ENCODE measurements around the gene OLFML2B.
A peak's percentile ranks its signal among the peaks of the same experiment; 100 is the strongest.

The OLFML2B gene

DNA sequence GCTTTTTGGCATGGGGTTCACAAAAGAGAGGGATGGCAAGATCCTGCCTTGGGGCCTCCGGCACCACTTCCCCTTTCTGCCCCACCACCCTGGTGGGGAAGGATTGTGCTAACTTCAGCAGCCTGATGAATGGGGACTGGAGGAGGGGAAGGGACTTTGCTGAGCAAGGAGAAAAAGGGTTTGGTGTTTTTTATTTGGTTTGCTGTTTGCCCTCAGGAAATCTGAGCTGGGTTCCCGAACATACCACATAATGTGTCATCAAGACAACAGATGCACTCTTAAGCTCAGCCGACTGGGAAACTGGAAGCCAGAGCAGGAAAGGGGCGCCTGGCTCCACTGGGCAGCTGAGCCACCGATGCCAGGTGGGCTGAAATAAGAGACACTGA lies 19.8 kb downstream of the OLFML2B start:
- TF ChIP-seq, protein P1, sequence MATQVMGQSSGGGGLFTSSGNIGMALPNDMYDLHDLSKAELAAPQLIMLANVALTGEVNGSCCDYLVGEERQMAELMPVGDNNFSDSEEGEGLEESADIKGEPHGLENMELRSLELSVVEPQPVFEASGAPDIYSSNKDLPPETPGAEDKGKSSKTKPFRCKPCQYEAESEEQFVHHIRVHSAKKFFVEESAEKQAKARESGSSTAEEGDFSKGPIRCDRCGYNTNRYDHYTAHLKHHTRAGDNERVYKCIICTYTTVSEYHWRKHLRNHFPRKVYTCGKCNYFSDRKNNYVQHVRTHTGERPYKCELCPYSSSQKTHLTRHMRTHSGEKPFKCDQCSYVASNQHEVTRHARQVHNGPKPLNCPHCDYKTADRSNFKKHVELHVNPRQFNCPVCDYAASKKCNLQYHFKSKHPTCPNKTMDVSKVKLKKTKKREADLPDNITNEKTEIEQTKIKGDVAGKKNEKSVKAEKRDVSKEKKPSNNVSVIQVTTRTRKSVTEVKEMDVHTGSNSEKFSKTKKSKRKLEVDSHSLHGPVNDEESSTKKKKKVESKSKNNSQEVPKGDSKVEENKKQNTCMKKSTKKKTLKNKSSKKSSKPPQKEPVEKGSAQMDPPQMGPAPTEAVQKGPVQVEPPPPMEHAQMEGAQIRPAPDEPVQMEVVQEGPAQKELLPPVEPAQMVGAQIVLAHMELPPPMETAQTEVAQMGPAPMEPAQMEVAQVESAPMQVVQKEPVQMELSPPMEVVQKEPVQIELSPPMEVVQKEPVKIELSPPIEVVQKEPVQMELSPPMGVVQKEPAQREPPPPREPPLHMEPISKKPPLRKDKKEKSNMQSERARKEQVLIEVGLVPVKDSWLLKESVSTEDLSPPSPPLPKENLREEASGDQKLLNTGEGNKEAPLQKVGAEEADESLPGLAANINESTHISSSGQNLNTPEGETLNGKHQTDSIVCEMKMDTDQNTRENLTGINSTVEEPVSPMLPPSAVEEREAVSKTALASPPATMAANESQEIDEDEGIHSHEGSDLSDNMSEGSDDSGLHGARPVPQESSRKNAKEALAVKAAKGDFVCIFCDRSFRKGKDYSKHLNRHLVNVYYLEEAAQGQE (IDR thresholded peaks at IDR 0.05; ENCODE audit: insufficient read depth in 1 of 2, low read depth in 2 of 2, low read length in 2 of 2), result no peak
- peak; percentile 32; the same call in 1 of the 2 replicates for TF ChIP-seq SIN3A (IDR thresholded peaks at IDR 0.05; ENCODE audit: borderline replicate concordance, insufficient read depth, low read length)

DNA sequence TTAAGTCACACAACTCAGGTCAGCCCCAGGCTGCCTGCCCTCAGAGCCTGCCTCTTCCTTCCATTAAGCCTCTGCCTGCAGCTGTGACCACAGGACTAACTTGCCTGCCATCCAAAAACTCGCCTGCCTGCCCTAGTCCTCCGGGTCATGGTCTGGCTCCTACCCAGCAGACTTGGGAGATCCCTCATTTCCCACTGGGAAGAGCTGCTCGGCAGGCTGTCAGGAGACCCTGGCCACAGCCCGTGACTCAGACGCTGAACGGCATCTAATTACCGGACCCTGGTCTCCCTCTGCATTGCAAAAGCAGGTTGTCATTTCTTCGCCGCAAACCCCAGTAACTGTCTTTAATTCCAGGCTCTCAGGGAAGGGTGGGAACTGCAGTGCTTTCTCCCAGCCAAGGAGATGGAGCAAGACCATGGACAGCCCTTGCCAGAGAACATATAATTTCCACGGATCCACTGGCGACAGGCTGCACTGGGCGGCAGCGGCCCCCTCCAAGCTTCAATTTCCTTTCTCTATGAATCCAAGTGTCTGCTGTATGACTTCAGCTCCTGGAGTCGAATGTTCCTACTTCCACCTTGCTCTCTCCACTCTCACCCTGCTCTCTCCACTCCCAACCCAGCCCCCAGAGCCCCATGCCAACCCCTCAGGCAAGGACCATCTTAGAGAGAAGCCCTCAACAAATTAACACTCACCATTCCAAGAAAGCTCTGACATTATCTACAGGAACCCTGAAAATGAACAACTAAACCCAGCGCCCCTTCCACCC lies 20.4 kb downstream of the OLFML2B start:
- peak; percentile 29 for TF ChIP-seq FOXP2 (optimal IDR thresholded peaks at IDR 0.05; ENCODE audit: borderline replicate concordance, extremely low read depth, extremely low read length, insufficient read depth)
- TF ChIP-seq POLR2AphosphoS5 (IDR thresholded peaks at IDR 0.05; ENCODE audit: low read depth, low read length), result no peak
- no peak for TF ChIP-seq TAF1 (IDR thresholded peaks at IDR 0.05; ENCODE audit: borderline replicate concordance, insufficient read depth, low read length)
- no peak for TF ChIP-seq SIN3A (IDR thresholded peaks at IDR 0.05; ENCODE audit: borderline replicate concordance, insufficient read depth, low read length)
- TF ChIP-seq, protein P1 (IDR thresholded peaks at IDR 0.05; ENCODE audit: insufficient read depth in 1 of 2, low read depth in 2 of 2, low read length in 2 of 2), result peak; percentile 32 to 63; a peak in 1 of 4 replicates

DNA sequence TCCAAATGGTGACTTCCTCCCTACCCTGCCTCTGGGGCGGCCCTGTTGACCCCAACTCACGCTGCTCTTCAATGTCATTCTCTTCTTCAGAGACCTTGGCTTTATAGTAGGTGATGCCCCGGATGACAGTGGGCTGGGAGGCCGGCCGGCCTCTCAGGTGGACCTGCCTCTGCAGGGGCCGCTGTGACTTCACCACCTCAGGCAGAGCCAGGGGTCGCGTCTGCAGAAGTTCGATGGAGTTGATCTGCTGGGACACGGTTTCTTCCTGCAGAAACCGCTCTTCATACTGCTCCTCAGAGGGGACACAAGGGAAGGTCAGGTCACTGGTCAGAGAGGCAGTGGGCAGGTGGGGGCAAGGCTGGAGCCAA lies 23.6 kb downstream of the OLFML2B start:
- TF ChIP-seq SIN3A (IDR thresholded peaks at IDR 0.05; ENCODE audit: borderline replicate concordance, insufficient read depth, low read length) (no peak), TAF1 (IDR thresholded peaks at IDR 0.05; ENCODE audit: borderline replicate concordance, insufficient read depth, low read length) (no peak)

DNA sequence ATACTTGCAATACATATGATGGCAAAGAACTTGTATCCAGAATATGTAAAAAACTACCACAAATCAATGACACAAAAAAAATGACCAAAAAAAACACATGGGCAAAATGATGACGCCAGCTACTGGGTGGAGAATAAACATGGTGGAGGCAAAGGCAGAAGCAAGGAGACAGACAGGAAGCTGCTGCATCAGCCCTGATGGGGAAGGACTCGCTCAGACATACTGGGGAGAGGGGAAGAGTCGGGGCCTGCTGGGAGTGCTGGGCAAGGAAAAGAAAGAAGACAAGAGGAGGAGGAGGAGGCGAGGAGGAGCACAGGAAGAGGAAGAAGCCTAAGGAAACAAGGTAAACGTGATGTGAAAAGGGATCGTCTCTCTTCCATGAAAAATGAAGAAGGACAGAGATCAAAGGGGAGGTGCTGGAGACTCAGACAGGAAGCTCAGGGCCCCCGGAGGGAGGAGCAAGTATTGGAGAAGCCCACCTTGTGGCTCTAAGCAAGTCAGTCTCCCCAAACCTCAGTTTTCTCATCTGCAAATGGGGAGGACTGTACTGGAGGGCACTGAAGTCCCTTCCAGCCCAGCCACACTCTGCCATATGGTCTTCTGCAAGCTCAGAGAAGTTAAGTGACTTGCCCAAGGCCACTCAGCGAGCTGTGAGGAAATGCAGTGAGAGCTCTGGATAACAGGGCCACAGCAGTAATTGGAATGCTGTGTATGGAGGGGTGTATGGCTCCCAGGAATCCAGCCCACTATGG lies 24.2 kb downstream of the OLFML2B start:
- TF ChIP-seq FOXP2 (optimal IDR thresholded peaks at IDR 0.05; ENCODE audit: borderline replicate concordance, extremely low read depth, extremely low read length, insufficient read depth), result no peak
- TF ChIP-seq, protein P1 (IDR thresholded peaks at IDR 0.05; ENCODE audit: insufficient read depth in 1 of 2, low read depth in 2 of 2, low read length in 2 of 2), result no peak
- no peak for TF ChIP-seq POLR2AphosphoS5 (IDR thresholded peaks at IDR 0.05; ENCODE audit: low read depth, low read length)
- TF ChIP-seq TAF1 (IDR thresholded peaks at IDR 0.05; ENCODE audit: borderline replicate concordance, insufficient read depth, low read length), result no peak
- TF ChIP-seq SIN3A (IDR thresholded peaks at IDR 0.05; ENCODE audit: borderline replicate concordance, insufficient read depth, low read length), result no peak

DNA sequence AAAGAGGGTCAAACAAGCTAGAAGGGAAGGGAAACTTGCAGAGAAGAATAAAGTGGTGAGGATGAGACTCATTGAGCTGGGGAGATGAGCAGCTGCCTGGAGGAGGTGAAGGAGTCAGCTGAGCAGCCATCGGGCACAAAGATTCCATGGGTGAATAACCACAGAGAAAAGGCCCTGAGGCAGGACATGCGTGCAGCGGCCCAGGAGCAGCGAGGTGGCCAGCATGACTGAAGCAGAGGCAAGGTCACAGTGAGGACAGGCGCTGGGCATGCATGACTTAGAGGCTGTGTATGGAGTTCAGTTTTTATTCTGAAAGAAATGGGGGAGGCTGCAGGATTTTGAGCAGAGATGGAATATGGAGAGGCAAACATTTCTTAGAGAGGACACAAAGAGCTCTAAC lies 24.9 kb downstream of the OLFML2B start:
- TF ChIP-seq FOXP2 (optimal IDR thresholded peaks at IDR 0.05; ENCODE audit: borderline replicate concordance, extremely low read depth, extremely low read length, insufficient read depth), result no peak
- no peak for TF ChIP-seq SIN3A (IDR thresholded peaks at IDR 0.05; ENCODE audit: borderline replicate concordance, insufficient read depth, low read length)
- TF ChIP-seq POLR2AphosphoS5 (IDR thresholded peaks at IDR 0.05; ENCODE audit: low read depth, low read length), result no peak
- TF ChIP-seq TAF1 (IDR thresholded peaks at IDR 0.05; ENCODE audit: borderline replicate concordance, insufficient read depth, low read length), result no peak
- TF ChIP-seq, protein P1 (IDR thresholded peaks at IDR 0.05; ENCODE audit: insufficient read depth in 1 of 2, low read depth in 2 of 2, low read length in 2 of 2), result no peak
